HuH-7 (cell line): ENCODE data around the gene GFI1.

Source experiments
- DNase-seq: peaks from one replicate; pipeline ENCODE4 v3.0.0; 2011; ENCODE audit warnings: low spot score

GFI1 gene

GRCh38 chr1:92487078-92487605 lies 417 bp upstream of the GFI1 start:
- DNase-seq, result no peak

DNA sequence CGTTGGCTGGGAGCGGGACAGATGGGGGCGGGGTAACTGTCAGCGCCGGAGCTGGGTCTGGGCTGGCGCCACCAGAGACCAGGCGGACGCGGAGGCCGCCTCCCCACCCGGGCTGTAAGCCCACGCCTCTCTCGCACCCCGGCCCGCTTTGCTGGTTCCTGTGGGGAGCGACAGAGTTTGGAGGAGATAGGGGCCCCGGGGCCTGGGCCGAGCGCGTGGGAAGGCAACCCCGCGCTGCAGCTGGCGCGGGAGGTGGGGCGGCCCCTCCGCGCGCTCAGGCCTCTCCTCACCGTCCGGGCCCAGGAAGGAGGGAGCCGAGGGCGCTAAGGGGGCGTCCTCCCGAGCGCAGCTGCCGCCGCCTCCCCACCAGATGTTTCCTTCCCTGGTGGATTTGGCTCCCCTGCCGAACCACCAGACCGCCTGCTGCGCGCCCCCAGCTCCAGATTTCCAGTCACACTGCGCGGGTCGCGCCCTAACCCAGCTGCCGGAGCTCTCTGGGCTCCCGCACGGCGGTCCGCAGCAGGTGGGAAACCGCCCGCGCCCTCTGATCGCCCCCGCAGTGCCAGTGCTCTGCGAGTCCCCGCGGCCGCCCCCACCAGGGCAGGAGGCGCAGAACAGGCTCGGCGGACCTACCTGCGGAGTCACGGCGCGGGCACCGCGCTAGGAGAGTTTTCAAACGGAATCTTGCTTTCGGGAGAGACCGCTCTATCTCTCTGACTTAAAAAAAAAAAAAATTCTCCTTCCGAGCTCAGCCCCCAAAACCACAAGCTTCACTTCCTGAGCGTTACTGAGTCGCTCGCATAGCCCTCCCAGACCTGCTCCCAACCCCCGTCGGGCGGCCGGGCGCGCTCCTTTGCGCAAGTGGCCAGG lies 1.1 kb downstream of the GFI1 start:
- DNase-seq, result peak; percentile 73

- peak; percentile 69 for DNase-seq
These were observed 2.0 kb downstream of the GFI1 start for GRCh38 chr1:92484472-92485380.

DNA sequence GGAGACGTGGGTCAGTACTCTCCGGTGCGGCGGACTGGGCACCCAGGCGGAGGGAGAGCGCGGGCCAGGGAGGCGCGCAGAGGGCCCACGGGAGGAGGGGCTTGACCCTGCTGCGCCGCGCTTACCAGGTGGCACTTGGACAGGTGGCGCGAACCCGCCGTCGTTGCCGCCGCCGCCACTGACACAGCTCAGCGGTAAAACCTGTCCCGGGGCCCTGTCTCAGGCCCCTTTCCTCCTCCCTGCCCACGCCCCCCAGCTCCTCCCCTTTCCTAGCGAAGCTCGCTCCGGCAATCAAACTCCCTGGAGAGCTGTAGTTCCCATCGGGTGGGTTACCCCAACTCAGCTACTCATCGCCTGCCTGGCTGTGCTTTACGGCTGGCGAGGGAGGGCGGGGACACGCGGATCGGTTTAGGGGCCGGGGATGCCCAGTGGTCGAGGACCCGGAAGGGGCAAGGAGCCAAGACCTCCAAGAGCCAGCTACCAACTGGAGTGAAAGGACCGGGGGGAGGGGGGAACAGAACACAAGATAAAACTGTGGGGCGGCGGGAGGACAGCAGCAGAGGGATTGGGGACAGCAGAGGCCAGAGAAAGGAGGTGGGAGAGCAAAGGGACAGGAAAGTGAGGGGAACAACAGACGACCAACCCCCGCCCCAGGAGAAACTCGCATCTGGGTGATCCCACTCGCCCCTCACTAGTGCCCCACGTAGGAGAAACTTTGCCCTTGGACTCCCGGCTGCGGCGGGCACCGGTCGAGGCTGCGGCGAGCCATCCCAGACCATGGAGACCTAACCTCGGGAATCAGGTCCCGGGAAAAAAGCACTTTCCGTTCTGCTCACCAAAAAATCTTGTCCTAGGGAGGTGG lies 2.9 kb downstream of the GFI1 start:
- DNase-seq, result peak; percentile 63

DNA sequence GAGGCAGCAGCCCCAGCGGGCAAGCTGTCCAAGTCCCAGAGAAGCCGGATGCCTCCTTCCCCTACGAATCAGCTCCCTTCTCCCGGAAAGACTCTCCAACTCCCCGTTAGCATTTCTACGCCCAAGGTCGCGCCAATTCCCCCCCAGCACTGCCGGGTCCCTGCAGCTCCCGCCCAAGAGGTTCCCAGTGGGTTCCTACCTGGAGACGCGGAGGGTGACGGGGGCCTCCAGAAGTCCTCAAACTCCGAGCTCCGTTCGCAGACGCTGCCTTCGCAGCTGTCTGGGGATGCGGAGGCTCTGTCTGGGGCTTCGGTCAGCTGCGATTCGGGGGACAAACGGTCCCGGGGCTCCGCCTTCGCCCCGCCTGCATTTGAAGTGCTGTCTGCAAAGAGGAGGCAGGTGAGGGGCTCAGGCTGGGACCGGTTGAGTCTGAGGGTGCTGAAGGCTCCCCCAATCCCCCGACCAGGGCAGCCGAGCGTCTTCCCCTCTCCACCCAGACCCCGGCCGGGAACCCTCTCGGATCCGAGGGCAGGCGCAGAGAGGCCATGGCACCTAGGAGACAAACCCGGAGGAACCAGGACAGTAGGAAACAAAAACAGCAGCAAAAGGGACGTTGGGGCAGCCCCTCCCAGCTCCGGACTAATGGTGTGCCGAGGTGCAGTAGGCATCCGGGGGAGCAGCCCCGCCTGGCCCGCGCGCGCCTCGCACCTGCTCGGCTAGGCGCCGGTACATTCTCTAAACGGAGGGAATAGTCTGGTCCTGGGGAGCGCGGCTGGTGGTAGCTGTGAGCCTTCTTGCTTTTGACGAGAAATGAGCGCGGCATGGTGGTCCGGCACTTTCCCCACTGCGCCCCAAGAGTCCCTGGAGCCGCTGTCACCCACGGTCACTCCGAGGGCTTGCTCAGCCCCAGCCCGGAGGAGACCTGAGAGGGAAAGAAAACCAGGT lies 3.8 kb downstream of the GFI1 start:
- DNase-seq, result no peak

DNA sequence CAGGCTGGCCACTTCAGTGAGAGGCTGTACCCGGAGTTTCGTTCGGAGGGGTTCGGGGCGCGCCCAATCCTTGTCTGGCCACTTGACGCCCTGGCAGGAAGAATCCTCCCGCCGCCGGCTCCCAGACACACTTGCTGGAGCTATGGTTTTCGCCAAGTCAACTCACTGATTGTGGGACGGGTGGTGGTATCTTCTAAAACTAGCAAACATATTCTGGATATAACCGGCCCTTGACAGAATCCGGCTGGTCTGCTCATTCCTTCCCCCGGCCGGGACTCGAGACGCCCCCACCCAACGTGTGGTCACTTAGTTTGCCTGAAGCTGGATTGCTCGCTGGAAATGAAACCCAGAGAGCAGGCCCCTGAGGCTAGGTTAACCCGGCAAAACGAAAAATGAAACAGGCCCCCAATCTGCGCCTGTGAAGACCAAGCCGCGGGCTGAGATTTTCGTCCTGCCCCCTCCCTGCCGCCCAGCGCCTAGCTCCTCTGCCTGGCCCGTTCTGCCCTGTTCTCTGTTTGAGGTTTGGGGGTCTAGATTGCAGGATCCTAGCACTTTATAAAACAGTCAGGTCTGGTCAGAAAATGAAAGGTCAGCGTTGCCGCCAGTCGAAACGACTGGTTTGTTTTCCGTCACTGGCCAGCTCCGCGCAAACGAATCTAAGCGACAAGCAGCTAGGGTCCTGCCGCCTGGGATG lies 4.6 kb downstream of the GFI1 start:
- DNase-seq, result no peak

GRCh38 chr1:92481599-92481925 lies 5.2 kb downstream of the GFI1 start:
- no peak for DNase-seq

- no peak for DNase-seq
These were observed 5.7 kb downstream of the GFI1 start for GRCh38 chr1:92480813-92481598.

- no peak for DNase-seq
These were observed 6.4 kb downstream of the GFI1 start for GRCh38 chr1:92480200-92480812.

DNA sequence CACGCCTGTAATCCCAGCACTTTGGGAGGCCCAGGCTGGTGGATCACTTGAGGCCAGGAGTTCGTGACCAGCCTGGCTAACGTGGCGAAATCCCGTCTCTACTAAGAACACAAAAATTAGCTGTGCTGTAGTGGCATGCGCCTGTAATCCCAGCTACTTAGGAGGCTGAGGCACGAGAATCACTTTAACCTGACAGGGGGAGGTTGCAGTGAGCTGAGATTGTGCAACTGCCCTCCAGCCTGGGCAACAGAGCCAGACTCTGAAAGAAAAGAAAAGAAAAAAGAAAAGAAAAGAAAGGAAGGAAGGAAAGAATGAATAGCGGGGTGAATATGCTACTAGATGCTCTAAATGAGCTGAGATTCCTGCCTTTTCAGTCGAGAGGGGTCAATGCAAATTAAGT lies 7.1 kb downstream of the GFI1 start:
- no peak for DNase-seq

DNA sequence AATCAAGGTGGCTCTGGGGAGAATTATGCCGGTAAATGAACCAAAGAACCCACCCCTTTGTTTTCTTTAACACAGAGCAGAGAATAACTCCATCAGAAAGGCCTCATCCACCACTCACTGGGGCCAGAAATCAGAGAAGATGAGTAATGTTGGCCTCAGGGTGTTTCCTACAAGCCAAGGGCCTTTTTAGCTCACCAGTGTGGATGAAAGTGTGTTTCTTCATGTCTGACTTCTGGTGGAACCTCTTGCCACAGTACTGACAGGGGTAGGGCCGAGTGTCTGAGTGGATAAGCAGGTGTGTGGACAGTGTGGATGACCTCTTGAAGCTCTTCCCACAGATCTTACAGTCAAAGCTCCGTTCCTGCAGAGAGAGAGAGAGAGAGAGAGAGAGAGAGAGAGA lies 8.3 kb downstream of the GFI1 start:
- DNase-seq, result no peak

DNA sequence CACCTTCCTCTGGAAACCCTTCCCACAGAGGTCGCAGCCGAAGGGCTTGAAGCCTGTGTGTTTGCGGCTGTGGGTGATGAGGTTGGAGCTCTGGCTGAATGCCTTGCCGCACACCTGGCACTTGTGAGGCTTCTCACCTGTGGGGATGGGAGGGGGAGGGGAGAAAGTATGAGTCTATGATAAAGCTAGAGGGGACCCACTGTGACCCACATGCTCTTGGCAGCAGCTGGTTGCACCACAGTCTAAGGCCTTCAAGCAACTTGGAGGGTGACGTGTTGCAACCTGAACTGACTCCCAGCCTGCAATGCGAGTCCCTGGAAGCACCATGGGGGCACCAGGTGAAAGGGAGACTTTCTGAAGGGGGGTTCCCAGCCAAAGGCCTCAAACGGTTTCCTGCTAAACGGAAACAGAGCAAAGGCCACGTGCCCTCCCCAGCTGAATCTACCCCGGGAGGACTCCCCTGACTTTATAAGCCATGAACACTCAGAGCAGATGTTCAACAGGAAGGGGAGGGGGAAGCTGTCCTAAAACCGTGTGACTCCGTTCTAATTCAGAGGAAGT lies 10.6 kb downstream of the GFI1 start:
- no peak for DNase-seq

DNA sequence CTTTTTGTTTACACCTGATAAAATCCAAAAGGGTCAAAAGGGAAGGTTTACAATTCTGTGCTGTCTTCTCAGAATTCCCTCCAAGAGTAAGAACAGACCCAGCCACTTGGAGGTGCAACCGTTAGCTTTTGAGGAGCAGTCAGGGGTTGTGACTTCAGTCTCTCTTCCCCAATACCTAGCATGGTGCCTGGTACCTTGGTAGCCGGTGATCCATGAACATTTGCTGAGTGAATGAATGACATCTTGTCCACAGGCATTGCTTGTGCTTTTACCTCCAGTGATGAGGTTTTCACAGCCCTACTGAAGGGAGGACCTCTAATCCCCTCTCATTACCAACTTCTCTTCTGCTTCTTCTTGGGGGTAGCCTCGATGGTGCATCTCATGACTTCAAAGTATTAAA lies 11.7 kb downstream of the GFI1 start:
- DNase-seq, result no peak

DNA sequence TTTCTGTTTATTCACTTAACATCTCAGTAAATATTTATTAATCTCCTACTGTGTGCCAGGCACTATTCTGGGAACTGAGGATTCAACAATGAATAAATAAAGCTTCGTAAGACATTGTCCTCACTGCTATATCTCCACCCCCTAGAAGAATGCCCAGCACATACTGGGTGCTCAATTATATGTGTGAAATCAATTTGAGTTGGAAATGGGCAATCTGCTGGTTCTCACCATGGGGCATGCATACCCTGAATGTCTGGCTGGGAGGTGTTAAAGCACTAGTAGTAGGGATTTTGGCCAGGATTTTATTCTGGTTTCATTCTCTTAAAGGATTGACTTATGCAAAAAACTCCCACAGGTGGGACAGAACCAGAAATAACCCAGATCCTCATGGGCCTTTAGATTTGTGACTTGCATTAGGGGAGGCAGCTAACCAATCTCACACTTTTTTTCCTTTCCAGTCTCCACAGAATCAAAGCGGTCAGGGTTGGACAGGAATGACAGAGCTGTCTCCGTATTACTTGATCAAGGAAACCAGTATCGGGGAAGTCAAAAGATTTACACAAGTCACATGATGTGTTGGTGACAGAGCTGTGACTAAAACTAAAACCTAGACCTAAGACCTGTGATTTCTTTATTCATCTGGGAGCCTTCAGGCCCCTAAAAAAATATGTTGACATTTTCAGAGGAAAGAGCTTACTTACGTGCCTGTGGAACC lies 12.8 kb downstream of the GFI1 start:
- no peak for DNase-seq

DNA sequence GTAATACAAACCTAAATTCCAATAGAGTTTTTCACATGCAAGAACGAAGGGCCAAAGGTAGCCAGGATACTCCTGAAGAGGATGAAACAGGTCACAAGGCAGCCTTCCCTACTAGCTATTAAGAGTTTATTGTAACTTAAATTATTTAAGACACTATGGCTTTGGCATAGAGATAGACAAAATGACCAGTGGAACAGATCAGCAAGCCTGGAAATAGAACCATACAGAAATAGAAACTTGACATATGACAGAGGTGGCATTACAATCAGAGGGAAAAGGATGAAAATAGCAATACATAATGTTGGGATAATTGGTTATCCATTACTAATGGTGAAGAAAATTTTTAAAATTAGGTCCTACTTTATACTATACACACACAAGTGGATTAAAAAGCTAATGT lies 16.5 kb downstream of the GFI1 start:
- DNase-seq, result no peak

GRCh38 chr1:92466683-92467352 lies 19.9 kb downstream of the GFI1 start:
- no peak for DNase-seq

GRCh38 chr1:92465256-92465647 lies 21.5 kb downstream of the GFI1 start:
- DNase-seq, result no peak
